HG03039 (cell line): ENCODE data around the gene THSD4.

Experiments
- ATAC-seq: cut with Tn5 transposase; IDR thresholded peaks from one replicate; pipeline ENCODE4 v1.9.1; 2021; ENCODE audit warnings: mild to moderate bottlenecking, moderate library complexity; ENCODE audit not compliant: unreplicated experiment

Gene THSD4

DNA sequence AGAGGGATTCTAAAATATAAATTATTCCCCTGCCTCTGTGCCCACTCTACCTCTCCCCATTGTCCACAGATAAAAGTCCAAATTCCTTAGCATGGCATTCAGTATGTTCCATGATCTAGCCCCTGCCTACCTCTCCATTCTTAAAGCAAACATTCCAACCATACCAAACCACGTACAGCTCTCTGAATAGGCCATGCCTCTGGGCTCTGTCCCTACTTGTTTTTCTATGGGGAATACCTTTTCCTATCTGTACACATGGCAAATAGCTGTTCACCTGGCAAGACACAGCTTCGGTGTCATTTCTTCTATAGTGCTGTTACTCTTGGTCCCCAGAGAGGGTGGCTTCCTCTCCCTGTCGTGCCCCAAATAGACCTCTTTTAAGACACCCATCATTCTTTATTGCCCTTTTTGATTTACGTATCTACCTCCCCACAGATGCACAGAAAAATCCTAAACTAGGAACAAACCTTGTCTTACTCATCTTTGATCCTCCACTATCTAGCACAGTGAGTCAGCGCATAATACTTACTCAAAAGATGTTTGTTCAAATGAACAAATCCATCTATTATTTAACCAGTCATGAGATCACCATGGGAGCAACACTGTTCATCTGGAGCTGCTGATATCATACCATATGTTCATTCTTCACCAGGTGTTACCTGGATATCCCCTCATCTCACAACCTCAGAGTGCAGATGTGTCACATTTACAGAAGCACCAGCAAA is 329.8 kb downstream of the THSD4 start:
- ATAC-seq = no peak

DNA sequence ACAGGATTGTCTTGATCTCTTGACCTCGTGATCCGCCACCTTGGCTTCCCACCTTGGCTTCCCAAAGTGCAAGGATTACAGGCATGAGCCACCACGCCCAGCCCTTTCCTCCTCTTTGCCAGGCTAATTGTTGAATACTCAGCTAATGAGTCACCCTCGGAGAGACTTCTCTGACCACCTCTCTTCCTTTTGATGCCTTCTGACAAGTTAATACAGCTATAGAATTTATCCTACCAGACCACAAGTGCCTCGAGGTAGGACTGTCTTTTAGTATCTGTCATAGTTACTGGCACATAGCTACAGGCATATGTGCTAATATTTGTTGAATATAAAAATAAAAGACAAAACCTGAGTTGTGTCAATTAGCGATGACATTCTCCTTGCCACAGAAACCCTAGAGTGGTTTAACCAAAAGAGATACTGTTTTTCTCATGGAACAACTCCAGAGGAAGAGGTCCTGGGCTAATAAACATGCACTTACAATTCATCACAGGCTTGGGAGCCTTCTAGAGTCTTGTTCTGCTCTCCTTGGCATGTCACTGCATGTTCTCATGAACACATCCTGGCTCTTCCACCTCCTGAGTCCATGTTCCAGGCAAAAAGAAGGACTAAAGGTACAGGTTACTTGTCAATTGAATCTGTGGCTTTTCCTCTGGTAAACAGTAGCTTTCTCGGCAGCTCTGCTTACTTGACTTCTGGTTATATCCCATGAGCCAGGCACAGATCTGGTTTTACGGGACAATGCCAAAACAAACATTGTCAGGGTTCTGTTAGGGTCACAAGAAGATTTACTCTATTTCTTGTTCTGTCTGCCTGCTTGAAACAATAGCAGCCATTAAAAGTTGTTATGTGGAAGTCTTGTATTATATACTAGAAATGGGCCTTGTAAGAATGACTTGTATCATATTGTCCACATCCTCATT is 332.3 kb downstream of the THSD4 start:
- no peak for ATAC-seq

DNA sequence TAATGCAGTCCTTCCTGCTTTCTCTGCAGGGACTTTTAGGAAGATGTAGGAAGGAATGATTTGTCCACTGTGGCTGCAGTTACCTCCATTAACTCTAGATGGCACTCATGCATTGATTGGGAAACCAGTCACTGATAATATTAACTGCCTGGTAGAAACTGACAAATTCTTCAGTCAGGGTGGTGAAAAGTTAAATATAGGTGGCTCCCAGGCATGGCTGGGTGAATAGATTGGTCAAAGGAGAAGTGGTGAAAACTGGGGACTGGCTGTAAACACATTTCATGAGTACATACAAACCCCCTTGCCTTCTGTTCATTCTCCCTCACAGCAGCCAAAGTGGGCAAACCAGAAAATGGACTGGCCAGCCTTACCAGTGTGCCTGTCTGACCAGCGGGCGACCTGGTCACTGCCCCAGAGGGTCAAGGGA is 333.4 kb downstream of the THSD4 start:
- no peak for ATAC-seq

DNA sequence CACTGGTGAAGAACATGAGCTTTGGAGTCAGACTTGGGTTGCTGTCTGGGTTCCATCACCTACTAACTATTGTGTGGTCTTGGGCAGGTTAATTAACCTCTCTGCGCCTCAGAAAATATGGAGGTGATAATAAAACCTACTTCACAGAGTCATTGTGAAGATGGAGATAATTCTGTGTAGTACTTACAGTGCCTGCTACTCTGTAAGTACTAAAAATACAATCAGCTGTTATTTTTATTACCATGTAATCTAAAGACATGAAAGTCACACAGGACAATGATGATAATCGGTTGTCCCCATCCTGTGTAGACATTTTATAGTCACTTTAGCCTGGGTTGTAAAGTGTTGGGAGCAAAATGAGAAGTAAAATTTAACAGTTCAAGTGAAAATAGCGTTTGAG is 334.1 kb downstream of the THSD4 start:
- no peak for ATAC-seq

DNA sequence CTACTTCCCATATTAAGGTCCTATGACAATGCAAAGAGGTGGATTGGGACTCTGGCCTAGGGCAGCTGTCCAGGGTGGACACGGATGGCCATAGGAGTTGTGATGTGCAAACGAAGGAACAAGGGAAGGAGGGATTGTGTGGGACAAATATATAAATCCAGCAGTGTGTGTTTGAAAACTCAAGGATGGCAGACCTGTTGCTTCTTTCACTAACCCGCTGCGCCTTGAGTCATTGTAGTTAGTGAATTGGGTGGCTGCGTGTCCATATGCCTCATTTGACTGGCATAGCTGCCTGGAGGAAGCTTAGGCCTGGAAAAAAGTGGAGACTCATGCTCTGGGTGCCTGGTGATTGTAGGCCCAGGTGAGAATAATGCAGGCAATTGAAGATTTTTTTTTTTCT is 334.7 kb downstream of the THSD4 start:
- no peak for ATAC-seq

DNA sequence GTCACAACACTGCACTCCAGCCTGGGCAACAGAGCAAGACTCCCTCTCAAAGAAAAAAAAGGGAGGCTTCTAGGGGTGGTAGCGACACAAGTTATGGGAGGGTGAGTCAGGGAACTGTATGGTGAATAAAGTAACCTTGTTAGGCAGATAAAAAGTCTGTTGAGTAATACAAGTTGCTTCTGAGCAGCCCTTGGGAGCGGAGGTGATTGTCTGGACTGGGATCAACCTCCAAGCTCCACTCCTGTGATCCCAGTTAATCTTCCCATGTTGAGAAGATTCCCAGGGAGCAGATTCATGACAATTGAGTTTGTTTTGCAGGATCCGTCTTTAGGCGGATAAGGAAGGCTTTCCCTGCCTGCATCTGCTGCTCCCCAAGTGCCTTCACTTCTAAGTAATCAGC is 335.9 kb downstream of the THSD4 start:
- no peak for ATAC-seq

DNA sequence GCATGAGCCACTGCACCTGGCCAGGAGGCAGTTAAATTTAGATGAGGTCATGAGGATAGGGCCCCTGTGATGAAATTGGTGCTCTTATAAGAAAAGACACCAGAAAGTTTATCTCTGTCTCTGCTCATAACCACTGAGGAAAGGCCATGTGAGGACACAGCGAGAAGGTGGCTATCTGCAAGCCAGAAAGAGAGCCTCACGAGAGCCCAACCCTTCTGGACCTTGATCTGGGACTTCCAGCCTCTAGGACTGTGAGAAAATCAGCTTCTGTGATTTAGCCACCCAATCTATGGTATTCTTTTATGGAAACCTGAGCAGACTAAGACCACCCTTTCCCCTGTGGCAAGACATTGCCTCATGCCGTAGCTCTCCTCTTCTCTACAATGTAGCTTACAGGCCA is 337.6 kb downstream of the THSD4 start:
- no peak for ATAC-seq

DNA sequence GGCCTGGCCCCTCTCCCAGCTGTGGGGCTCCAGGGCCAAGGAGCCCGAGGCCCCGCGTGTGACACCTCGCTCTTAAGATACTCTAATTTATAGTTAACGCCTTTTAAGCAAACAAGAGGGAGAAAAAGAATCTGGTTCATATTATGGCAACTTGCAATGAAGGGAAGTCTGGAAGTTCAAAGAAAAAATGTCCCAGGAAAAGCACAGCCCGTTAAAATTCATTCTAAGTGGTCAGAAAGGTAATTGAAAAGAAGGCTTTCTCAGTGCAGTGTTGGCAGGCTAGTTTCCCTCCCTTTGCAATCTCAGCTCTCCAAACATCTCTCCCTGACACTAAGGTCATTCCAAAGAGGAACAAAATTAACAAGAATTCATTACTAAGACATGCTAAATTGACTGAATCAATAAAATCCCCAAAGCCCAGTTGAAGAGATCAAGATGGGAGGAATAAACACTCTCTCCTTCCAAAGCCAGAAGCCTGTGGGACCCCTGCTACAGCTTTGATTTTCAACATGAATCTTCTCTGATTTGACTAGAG is 339.3 kb downstream of the THSD4 start:
- no peak for ATAC-seq

DNA sequence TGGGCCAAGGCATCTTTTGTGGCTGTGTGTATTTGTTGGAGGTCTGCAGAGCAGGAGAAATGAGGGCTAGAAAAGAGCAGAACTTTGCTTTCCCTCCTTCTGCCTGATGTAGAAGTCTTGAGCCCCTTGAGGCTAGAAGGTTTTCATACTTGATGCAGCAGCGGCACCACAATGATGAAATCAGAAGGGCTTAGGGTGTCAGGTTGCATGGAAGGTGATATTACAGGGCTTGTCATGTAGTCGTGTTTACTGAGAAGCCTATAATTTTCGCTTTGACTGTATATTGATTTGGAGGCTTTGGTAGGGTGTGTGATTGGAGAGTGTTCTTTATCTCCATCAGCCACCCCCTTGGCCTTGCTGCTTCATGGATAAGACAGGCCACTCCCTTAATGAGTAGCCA is 339.8 kb downstream of the THSD4 start:
- no peak for ATAC-seq

DNA sequence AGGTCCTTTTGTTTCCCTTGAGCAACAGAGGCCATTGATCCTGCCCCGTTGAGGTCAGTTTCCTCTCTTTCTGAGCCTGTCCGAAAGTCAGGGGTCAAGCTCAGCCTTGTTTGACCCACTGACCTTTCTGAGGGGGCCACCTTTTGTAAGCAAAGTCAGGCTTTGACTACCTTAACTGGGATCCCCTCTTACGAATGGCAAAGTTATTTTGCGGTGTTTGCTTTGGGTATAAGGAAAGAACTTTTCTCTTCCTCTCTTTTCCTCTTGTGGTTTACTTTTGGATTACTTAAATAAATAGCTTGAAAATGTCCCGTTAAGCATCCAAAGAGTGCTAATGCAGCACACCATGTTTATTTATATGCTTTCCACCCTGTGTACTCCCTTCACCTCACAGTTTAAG is 340.6 kb downstream of the THSD4 start:
- no peak for ATAC-seq

DNA sequence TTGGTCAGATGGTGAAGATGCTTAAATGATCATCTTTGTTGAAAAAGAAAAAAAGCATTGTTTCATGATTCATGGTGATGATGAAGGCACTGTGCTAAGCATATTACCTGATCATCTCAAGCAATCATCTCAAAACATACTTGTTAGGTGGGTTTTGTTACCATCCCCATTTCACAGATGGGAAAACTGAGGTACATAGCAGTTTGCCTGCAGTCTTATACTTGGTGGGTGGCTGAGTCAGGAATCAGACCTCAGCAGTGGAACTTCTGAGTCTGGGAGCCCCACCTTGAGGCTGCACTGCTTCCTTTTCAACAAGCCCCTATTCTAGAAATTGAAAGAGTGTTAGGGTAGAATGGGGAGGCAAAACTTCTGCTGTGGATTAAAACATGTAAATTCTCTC is 341.1 kb downstream of the THSD4 start:
- ATAC-seq = no peak

DNA sequence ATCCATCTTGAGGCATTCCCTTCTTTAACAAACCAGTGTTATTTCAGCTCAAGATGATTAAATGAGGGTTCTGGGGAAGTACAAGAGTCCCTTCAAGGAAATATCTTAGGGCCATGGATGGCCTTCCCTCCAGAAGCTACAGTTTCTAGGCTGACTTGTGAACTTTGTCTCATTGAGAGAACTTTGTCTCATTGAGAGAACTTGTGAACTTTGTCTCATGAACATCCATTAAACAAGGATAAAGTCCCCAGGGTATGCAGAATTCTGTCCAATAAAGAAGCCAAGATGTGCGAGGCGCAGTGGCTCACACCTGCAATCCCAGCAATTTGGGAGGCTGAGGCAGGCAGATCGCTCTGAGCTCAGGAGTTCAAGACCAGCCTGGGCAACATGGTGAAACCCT is 341.5 kb downstream of the THSD4 start:
- ATAC-seq = no peak

DNA sequence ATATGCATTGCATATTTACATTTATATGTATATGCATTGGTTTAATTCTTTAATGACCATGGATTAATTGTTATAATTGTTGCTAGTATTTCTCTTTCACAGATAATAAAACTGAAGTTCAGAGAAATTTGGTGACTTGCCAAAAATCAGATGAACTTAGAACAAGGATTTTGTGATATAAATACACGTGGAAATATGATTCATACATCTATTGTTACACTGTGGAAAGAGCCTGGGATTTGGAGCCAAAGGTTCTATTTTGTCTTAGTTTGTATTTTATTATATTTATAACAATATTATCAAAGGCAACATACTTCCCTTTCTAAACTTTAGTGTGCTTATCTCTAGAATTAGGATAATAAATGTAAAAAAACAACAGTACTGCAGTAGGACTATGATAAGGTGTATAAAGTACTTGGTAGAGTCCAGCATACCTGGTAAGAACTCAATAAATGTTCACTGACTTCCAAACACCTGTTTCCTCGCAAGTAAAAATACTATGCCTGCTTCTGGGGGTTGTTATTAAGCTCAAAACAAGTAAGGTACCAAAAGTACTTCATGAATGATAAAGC is 342.9 kb downstream of the THSD4 start:
- no peak for ATAC-seq

DNA sequence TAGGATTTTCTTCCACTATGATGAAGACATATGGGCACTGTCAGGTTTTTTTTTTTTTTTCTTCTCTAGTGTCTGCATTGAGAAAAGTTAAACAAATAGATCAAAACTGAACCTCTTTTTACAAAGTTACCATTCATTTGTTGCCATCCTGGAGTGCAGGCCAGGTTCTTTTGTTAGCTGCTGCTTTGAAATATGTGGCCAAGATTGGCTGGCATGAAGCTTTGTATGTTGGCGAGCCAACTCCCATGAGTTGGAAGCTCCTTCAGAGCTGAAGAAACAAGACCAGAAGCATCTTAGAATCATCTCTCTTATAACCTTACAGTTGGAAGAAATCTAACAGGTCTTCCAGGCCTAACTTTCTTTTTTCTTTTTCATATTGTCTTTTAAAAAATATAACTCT is 346.5 kb downstream of the THSD4 start:
- ATAC-seq = no peak

DNA sequence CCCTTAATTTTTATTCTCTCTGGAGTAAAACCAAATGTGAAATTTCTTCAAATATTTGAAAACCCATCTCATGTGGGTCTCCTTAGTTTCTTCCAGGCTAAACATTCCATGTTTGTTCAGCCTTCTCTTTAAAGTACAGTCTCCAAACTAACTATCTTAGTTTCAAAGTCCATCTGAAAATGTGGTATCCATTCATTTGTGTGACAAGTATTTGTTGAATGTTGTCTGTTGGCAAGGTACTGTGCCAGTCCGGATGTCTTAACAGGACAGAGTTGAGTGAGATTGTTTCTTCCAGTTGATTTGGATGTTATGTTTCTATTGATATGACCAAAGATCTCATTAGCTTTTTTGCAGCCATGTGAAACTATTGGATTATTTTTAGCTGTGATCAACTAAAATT is 347.4 kb downstream of the THSD4 start:
- ATAC-seq = no peak

DNA sequence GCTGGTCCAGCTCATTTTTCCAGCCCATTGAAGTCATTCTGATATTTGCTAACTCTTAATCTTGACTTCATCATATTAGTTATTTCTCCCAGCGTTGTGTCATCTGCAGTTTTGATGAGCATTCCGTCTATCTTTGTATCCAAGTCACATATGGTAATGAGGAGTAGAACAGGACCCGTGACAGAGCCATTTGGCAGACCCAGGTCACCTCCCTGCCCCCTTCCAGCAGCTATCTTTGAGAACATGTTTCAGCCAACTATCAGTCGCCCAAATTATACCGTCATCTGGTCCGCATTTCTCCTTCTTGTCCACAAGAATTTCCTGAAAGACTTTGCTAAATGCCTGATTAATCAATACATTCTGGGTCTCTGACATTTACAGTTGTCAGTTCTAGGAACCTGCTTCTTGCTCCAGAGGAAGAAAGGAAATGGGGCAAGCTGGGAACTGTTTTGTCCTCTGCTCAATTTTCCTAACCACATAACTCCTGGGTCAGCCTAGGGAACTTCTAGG is 347.9 kb downstream of the THSD4 start:
- ATAC-seq = no peak

DNA sequence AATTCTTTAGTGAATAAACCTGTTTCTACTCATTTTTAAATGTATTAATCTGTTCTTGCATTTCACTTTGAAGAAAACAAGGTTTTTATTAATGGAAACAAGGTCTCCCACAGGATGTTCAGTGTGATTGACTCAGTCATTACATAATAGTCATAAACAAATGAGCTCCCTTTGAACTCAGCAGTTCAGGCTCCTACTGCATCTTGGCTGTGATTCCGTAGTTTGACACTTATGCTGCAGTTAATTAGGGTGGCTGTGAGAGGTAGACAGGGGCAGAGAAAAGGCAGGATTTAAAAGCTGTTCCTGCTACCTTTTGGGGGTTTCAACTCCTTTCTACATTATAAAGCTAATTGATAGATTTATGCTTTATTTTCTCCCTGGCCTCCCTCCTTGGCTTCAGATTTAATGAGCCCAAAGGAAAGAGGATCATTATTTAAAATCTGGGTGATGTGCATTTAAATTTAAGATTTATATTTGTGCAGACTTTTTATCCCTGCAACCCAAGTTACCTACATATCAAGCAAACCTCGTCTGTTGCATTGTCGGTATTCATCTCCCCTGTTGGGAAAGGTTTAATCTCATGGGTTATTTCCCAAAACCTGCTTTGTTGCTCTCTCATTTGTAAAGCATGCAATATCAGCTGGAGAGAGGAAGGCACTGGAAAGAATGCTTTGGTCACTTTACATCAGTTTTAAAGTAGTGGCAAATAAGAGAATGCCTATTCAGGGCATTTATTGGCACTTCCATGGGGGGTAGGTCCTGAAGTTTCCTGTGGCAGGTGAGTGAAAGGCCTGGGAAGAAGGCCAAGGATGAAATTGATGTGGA is 350.1 kb downstream of the THSD4 start:
- ATAC-seq = no peak

DNA sequence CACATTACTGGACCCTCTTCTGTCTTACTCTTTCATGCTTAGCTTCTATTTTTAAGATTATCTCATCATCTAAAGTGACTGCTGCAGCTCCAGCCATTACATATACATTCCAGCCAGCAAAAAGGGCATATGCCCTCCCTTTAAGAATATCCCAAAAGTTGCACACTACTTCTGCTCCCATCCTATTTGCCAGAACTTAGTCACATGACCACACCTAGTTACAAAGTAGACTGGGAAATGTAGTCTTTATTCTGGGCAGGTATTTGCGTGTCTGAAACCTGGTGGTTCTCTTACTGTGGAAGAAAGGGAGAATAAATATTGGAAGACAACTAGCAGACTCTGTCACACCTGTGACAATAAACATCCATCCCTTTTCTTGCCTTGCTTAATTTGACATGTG is 353.4 kb downstream of the THSD4 start:
- ATAC-seq = no peak

DNA sequence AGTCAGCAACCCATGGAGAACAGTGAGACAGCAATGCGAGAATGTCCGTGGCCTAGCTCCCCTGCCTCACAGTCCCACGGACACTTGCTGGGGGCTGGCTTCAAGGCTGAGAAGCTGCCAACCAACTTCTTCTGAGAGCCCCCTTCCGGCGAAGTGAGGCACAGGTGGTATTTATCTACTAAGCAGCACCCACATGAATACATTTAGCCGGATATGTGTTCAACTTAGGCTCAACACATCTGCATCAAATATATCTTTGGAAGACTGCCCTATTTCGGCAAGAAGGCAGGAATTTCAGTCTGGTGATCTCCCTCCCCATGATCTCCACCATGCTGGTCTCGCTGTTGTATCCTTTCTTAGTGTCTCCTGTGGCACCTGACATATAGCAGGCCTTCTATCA is 354.1 kb downstream of the THSD4 start:
- no peak for ATAC-seq

DNA sequence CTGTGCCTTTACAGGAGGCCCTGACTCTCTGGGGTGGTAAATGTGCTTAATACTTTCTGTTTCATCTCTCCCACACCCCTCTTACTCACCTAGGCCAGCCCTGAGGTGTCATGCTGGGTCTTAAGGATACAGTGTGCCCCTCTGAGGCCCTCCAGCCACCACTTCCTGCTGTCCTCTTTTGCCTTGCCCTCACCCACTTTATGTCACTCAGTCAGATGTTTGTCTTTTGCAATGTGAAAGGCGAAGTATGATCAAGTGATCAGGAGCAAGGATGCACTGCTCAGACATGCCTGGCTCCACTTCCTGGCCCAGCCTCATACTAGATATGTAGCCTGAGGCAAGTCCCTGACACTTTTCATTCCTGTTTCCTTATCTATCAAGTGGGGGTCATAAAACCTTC is 356.1 kb downstream of the THSD4 start:
- ATAC-seq = no peak

DNA sequence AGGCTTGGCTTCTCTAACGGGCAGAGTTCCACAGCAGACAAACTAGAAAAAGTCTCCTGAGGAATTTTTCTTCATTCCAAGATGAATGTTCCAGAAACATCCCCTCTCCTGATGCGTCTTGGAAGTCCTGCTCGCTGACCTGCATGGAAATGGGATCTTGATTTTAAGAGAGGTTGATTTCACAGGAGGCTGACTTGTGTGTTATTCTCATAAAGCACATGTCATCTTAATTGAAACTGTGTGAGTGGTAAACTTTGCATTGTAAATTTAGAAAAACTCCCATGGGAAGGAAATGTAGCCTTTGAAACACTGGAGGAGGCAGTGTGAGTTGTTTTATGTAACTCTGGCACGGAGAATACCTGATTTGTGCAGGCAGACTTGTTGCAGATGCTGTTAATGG is 357.3 kb downstream of the THSD4 start:
- ATAC-seq = no peak
